MM.1S (cell line): ENCODE data around the gene PACRG.

Experiments used
- EZH2 ChIP-seq: fragments of 300-600 bp; sonication (generic); optimal IDR thresholded peaks from 2 replicates; pipeline ENCODE3; 2017; ENCODE audit warnings: low read depth, mild to moderate bottlenecking, antibody characterized with exemption, low read length, mixed read lengths
- EZH2phosphoT487 ChIP-seq: fragments of 300-600 bp; sonication (generic); IDR thresholded peaks from 2 replicates; pipeline ENCODE4 v1.6.1; 2018; ENCODE audit warnings: antibody characterized with exemption, low read length
- TF ChIP-seq, protein P1 (sequence below): fragments of 300-600 bp; sonication (generic); IDR thresholded peaks from 2 replicates; pipeline ENCODE4 v1.5.1; 2016; ENCODE audit warnings: antibody characterized with exemption, low read length, mixed read lengths

DNA sequence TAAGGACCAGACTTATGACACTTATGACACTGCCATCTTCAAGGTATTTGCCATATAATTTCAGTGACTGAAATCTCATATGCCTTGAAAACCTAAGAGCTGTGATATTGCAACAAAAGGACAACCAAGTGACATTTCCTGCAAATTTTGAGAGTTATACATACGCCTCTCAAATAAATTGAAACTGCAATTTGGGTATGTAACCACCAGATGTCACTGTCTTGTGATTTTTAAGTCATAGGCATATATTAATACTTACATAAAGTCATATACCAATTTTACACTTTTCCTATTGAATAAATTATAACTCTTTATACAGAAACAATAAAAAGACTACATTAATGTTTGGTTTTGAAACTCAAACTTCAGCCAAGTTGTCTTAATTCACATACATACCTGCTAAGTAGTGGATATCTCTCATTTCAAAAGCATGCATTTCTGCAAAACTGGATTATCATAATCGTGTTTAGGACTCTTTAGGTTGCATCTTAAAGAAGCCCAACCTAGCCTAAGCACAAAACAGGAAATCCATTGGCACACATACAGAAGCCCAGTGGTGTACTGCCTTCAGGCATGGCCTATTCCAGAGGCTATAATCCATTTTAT lies 180.2 kb downstream of the PACRG start:
- TF ChIP-seq, protein P1, sequence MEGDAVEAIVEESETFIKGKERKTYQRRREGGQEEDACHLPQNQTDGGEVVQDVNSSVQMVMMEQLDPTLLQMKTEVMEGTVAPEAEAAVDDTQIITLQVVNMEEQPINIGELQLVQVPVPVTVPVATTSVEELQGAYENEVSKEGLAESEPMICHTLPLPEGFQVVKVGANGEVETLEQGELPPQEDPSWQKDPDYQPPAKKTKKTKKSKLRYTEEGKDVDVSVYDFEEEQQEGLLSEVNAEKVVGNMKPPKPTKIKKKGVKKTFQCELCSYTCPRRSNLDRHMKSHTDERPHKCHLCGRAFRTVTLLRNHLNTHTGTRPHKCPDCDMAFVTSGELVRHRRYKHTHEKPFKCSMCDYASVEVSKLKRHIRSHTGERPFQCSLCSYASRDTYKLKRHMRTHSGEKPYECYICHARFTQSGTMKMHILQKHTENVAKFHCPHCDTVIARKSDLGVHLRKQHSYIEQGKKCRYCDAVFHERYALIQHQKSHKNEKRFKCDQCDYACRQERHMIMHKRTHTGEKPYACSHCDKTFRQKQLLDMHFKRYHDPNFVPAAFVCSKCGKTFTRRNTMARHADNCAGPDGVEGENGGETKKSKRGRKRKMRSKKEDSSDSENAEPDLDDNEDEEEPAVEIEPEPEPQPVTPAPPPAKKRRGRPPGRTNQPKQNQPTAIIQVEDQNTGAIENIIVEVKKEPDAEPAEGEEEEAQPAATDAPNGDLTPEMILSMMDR = peak; percentile 44
- TF ChIP-seq EZH2 (no peak), EZH2phosphoT487 (no peak)
